ENCODE measurements around the gene FOXJ3. TPM values are rescaled to one million over a fixed set of nuclear protein-coding genes. Genes with fewer than 3 reads are reported as not detected.

FOXJ3 gene
- total RNA-seq, 4 donors from 2014 or later: 42.9 to 68.5 (median 52.5) TPM

DNA sequence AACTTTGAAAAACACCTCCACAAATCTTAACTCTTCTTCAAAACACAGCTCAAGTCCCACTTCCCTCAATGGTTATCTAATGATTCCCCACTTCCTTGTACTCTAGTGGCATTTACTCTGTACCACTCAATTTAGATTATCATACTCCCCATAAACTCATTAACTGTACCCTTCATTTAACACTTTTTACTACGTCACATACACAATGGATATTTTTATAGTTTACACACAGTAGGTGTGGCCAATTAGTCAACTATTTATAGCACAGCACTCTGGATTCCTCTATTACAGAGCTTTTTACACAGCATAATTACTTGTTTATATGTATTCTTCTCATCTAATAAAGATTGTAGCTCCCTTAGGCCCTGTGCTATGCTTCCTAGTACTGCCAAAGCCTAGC, 62.1 kb downstream of the FOXJ3 start:
- TF ChIP-seq, protein P1, sequence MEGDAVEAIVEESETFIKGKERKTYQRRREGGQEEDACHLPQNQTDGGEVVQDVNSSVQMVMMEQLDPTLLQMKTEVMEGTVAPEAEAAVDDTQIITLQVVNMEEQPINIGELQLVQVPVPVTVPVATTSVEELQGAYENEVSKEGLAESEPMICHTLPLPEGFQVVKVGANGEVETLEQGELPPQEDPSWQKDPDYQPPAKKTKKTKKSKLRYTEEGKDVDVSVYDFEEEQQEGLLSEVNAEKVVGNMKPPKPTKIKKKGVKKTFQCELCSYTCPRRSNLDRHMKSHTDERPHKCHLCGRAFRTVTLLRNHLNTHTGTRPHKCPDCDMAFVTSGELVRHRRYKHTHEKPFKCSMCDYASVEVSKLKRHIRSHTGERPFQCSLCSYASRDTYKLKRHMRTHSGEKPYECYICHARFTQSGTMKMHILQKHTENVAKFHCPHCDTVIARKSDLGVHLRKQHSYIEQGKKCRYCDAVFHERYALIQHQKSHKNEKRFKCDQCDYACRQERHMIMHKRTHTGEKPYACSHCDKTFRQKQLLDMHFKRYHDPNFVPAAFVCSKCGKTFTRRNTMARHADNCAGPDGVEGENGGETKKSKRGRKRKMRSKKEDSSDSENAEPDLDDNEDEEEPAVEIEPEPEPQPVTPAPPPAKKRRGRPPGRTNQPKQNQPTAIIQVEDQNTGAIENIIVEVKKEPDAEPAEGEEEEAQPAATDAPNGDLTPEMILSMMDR (IDR thresholded peaks at IDR 0.05): no peak
- no peak for TF ChIP-seq POLR2A (IDR thresholded peaks at IDR 0.05)
- Histone ChIP-seq H3K27me3 (no peaks in the 10 kb centered on the region), H3K27ac (no peak overlapping the region), H3K36me3 (peaks cover 0 to 12% (median 0%) of the 10 kb centered on the region in 3 donors), H3K9me3 (no peaks in the 10 kb centered on the region), H3K4me3 (no peak overlapping the region), H3K4me1 (peaks cover 0 to 7% (median 0%) of the 10 kb centered on the region in 4 donors)
- DNase-seq: no peak

DNA sequence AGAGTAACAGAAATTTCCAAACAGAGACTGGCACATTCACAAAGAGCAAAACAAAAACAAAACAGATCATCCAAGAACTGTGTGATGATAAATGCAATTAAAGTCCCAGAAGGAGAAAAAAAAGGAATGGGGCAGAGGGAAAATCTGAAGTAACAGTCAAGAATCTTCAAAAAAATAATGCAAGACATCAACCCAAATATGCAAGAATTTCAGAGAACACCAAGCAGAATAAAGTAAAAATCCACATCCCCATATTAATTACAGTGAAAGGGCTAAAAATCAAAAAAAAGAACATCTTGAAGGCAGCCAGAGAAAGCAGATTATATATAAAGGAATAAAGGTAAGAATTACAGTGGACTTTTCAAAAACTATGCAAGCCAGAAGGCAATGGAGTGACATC, 67.1 kb downstream of the FOXJ3 start:
- Histone ChIP-seq H3K27ac (no peak overlapping the region), H3K9me3 (no peaks in the 10 kb centered on the region)
- TF ChIP-seq POLR2A (IDR thresholded peaks at IDR 0.05): no peak
- TF ChIP-seq, protein P1 (IDR thresholded peaks at IDR 0.05): no peak

DNA sequence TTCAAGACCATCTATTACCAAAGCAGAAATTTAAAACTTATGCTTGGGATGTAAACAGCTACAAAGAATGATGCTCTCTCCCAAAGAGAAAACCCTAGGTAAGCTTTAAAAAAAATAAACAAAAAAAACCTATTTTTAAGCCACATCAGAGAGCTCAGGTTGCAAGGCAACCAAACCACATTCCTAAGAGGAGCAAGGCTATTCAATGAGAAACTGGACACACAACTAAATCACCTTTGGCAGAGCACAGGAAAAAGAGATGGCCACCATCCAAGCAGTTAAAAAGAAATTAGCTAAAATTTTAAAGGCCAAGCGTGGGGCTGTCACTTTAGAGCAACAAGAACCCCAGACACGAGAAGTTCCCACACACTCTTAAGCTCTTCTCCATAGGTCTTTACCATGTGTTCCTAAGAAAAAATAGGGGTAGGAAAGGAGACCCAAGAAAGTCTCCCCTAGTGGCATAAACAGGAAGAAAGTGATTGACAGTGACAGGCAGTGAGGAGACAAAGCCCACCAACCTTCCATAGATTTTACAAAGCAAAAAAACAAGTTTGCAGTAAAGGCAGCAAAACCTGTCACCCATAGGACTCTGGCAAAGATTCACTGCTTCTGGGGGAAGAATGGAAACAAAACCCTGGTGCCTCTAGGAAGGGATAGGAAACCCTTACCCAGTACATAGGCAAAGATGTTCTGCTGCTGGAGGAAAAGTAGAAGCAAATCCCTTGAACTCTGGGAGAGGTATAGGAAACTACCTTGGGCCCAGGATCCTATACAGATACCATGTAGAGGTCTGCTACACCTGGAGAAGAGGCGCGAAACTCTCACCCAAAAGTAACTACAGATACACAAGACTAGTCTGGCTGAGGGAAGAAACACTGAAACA, 68.5 kb downstream of the FOXJ3 start:
- Histone ChIP-seq H3K4me3 (no peak overlapping the region), H3K9me3 (no peaks in the 10 kb centered on the region), H3K27ac (no peak overlapping the region), H3K4me1 (peaks cover 0 to 9% (median 0%) of the 10 kb centered on the region in 4 donors), H3K36me3 (peaks cover 0 to 9% (median 0%) of the 10 kb centered on the region in 3 donors), H3K27me3 (no peaks in the 10 kb centered on the region)
- TF ChIP-seq, protein P1 (IDR thresholded peaks at IDR 0.05): no peak
- no peak for TF ChIP-seq POLR2A (IDR thresholded peaks at IDR 0.05)
- no peak for DNase-seq

More for the DNA sequence above, 67.1 kb downstream of the FOXJ3 start:
- no peaks in the 10 kb centered on the region for H3K27me3 ChIP-seq
- peaks cover 0 to 11% (median 0%) of the 10 kb centered on the region in 4 donors for H3K4me1 ChIP-seq
- peaks cover 0 to 9% (median 0%) of the 10 kb centered on the region in 3 donors for H3K36me3 ChIP-seq
- no peak for DNase-seq
- no peak overlapping the region for H3K4me3 ChIP-seq

DNA sequence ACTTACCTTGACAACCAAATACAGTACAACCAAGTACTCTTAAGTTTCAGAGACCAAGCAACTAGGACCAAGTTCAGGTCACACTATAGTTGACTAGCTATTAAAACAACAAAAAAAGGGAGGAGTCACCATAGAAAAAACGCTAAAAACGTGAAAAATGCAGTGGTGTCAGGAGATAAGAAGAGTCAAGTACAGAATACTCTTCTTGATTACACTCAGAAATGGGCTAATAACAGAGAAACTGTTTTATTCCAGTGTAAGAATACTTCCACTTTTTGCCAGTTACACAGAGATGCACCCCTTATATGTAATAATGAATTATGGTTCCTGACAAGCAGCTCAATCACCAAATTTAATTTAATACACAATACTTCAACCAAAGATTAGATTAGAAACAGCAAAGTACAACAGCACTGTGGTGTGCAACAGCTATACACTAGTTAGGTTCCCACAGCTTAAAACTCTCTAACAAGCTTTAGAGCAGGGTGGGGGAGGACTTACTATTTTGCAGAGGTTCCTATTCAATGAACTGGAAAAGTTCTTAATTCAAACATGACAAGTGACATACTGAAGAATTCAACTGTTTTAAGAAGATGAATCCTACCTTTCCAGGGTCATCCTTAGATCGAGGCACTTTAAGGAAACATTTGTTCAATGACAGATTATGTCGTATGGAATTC, 70.4 kb downstream of the FOXJ3 start:
- peaks cover 0 to 9% (median 2%) of the 10 kb centered on the region in 4 donors for H3K4me1 ChIP-seq
- H3K27me3 ChIP-seq: no peaks in the 10 kb centered on the region
- TF ChIP-seq POLR2A (IDR thresholded peaks at IDR 0.05): no peak
- TF ChIP-seq, protein P1 (IDR thresholded peaks at IDR 0.05): no peak
- H3K27ac ChIP-seq: no peak overlapping the region
- no peak for DNase-seq
- peaks cover 0 to 9% (median 0%) of the 10 kb centered on the region in 3 donors for H3K36me3 ChIP-seq
- H3K9me3 ChIP-seq: no peaks in the 10 kb centered on the region
- H3K4me3 ChIP-seq: no peak overlapping the region

DNA sequence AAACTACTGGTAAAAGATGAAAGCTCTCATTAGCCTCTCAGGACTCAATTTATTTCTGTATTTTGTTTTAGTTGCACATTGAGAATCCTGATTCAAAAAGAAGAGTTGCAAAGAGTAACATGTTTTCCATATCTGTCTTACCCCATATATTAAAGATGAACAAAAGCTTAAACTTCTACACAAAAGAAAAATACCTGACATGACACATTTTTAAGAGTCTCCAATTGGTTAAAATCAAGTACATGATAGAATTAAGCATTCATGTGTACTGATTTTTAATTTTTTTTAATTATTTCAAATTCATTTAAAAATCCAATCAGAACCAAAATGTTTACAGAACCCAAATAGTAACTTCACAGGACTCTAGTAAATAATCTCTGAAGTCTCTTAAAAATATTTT, 72.0 kb downstream of the FOXJ3 start:
- no peak overlapping the region for H3K27ac ChIP-seq
- TF ChIP-seq, protein P1 (IDR thresholded peaks at IDR 0.05): no peak
- no peak for TF ChIP-seq POLR2A (IDR thresholded peaks at IDR 0.05)
- peaks cover 0 to 15% (median 3%) of the 10 kb centered on the region in 4 donors for H3K4me1 ChIP-seq
- peaks cover 0 to 9% (median 0%) of the 10 kb centered on the region in 3 donors for H3K36me3 ChIP-seq
- no peaks in the 10 kb centered on the region for H3K9me3 ChIP-seq
- H3K27me3 ChIP-seq: no peaks in the 10 kb centered on the region
- DNase-seq: no peak
- no peak overlapping the region for H3K4me3 ChIP-seq
